GM19372 (cell line): ENCODE measurements around the gene LHX3.

Experiments
- ATAC-seq: cut with Tn5 transposase; IDR thresholded peaks from one replicate; pipeline ENCODE4 v1.9.1; 2021; ENCODE audit warnings: mild to moderate bottlenecking, low read depth, moderate library complexity; ENCODE audit not compliant: unreplicated experiment

LHX3 gene

GRCh38 chr9:136194540-136194939 lies 10.4 kb downstream of the LHX3 start:
- ATAC-seq = no peak

GRCh38 chr9:136193891-136194279 lies 11.0 kb downstream of the LHX3 start:
- ATAC-seq = no peak

GRCh38 chr9:136193127-136193890 lies 11.6 kb downstream of the LHX3 start:
- no peak for ATAC-seq

- no peak for ATAC-seq
Observed at GRCh38 chr9:136192289-136193126, 12.4 kb downstream of the LHX3 start.

- ATAC-seq = no peak
Observed at GRCh38 chr9:136191960-136192286, 13.0 kb downstream of the LHX3 start.

GRCh38 chr9:136191099-136191959 lies 13.6 kb downstream of the LHX3 start:
- ATAC-seq = no peak

- ATAC-seq = no peak
Observed at GRCh38 chr9:136190656-136191055, 14.3 kb downstream of the LHX3 start.

- ATAC-seq = no peak
Observed at GRCh38 chr9:136190237-136190601, 14.7 kb downstream of the LHX3 start.

- no peak for ATAC-seq
Observed at GRCh38 chr9:136189394-136190236, 15.3 kb downstream of the LHX3 start.

- no peak for ATAC-seq
Observed at GRCh38 chr9:136187683-136188586, 17.0 kb downstream of the LHX3 start.

- ATAC-seq = no peak
Observed at GRCh38 chr9:136187197-136187596, 17.7 kb downstream of the LHX3 start.

GRCh38 chr9:136186386-136186785 lies 18.5 kb downstream of the LHX3 start:
- ATAC-seq = no peak

GRCh38 chr9:136185596-136186366 lies 19.1 kb downstream of the LHX3 start:
- no peak for ATAC-seq

GRCh38 chr9:136185066-136185465 lies 19.9 kb downstream of the LHX3 start:
- no peak for ATAC-seq

- ATAC-seq = no peak
Observed at GRCh38 chr9:136182850-136183422, 22.0 kb downstream of the LHX3 start.

- ATAC-seq = no peak
Observed at GRCh38 chr9:136182420-136182787, 22.5 kb downstream of the LHX3 start.

- ATAC-seq = no peak
Observed at GRCh38 chr9:136181784-136182419, 23.0 kb downstream of the LHX3 start.

GRCh38 chr9:136180586-136180985 lies 24.3 kb downstream of the LHX3 start:
- no peak for ATAC-seq
